SH-SY5Y (cell line): ENCODE data around the gene GDF15.

Experiments used
- GATA2 ChIP-seq: IDR thresholded peaks from 2 replicates; pipeline ENCODE4 v1.6.1; 2011; ENCODE audit warnings: mild to moderate bottlenecking, low read depth, low read length
- GATA3 ChIP-seq: IDR thresholded peaks from 2 replicates; pipeline ENCODE4 v1.6.1; 2011; ENCODE audit warnings: low read depth, mild to moderate bottlenecking, low read length, moderate library complexity

DNA sequence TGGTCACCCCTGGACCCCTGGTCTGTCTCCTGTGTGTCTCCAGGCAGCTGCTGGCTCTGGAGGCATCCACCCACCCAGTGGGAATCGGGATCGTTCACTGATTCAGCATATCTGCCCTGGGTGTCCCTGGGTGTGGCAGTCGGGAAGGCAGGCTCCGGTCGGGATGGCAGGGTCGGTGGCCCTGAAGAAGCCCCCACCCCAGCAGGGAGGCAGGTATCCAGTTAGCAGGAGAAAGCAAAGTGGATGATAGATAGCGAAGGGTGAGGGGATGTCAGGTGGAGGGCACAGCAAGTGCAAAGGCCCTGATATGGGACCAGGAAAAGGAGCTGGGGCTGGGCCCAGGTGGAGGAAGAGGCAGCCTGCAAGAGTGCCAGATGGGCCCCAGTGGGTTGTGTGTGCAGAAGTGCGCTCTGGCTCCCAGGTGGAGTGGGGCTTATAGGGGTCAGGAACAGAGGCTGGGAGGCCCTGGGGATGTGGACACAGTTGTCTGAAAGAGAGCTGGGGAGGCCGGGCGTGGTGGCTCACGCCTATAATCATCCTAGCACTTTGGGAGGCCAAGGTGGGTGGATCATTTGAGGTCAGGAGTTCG is 35.5 kb downstream of the GDF15 start:
- no peak for TF ChIP-seq GATA3
- no peak for TF ChIP-seq GATA2
